ENCODE measurements around the gene ATRNL1. TPM values are rescaled to one million over a fixed set of nuclear protein-coding genes. Genes with fewer than 3 reads are reported as not detected.

Gene ATRNL1
- total RNA-seq, 1 experiment from 2014 or later: 1.3 TPM

- no peaks in the 10 kb centered on the region for H4K20me1 ChIP-seq (ENCODE audit: insufficient read depth)
- no peak overlapping the region for H2AFZ ChIP-seq (ENCODE audit: low read depth, low read length, poor library complexity, severe bottlenecking)
- no peak overlapping the region for H3K9ac ChIP-seq (ENCODE audit: low read length)
- H3K27ac ChIP-seq (ENCODE audit: low read depth, low read length): no peak overlapping the region
- intact Hi-C loops (cut with micrococcal nuclease): no loop called here
- no peak overlapping the region for H3K4me3 ChIP-seq (replicated peaks in 1 of 2; ENCODE audit: low read depth in 1 of 2, low read length in 2 of 2)
- H3K79me2 ChIP-seq (ENCODE audit: insufficient read depth, low read length): no peaks in the 10 kb centered on the region
- H3K4me2 ChIP-seq (ENCODE audit: low read length): no peak overlapping the region
- H3K27me3 ChIP-seq (ENCODE audit: insufficient read depth, low read length): peaks cover 24% of the 10 kb centered on the region
- H3K9me3 ChIP-seq (ENCODE audit: control insufficient read depth in 1 of 2, insufficient read depth in 1 of 2, low read depth in 1 of 2, low read length in 2 of 2): no peaks in the 10 kb centered on the region
- H3K4me1 ChIP-seq (ENCODE audit: control insufficient read depth in 1 of 2, insufficient read depth in 2 of 2, low read length in 2 of 2): no peaks in the 10 kb centered on the region
- TF ChIP-seq CBX3 (IDR thresholded peaks at IDR 0.05; ENCODE audit: low read depth) (no peak), POLR2A (IDR thresholded peaks at IDR 0.05; ENCODE audit: borderline replicate concordance, extremely low read depth, insufficient read depth, insufficient read length) (no peak)
- TF ChIP-seq, protein P1, sequence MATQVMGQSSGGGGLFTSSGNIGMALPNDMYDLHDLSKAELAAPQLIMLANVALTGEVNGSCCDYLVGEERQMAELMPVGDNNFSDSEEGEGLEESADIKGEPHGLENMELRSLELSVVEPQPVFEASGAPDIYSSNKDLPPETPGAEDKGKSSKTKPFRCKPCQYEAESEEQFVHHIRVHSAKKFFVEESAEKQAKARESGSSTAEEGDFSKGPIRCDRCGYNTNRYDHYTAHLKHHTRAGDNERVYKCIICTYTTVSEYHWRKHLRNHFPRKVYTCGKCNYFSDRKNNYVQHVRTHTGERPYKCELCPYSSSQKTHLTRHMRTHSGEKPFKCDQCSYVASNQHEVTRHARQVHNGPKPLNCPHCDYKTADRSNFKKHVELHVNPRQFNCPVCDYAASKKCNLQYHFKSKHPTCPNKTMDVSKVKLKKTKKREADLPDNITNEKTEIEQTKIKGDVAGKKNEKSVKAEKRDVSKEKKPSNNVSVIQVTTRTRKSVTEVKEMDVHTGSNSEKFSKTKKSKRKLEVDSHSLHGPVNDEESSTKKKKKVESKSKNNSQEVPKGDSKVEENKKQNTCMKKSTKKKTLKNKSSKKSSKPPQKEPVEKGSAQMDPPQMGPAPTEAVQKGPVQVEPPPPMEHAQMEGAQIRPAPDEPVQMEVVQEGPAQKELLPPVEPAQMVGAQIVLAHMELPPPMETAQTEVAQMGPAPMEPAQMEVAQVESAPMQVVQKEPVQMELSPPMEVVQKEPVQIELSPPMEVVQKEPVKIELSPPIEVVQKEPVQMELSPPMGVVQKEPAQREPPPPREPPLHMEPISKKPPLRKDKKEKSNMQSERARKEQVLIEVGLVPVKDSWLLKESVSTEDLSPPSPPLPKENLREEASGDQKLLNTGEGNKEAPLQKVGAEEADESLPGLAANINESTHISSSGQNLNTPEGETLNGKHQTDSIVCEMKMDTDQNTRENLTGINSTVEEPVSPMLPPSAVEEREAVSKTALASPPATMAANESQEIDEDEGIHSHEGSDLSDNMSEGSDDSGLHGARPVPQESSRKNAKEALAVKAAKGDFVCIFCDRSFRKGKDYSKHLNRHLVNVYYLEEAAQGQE (IDR thresholded peaks at IDR 0.05; ENCODE audit: low read depth): no peak
- CTCF ChIA-PET: no interaction called here
- no TSS peak for BruUV-seq (replicated peaks)
- no peaks in the 10 kb centered on the region for H3K36me3 ChIP-seq (ENCODE audit: control insufficient read depth in 1 of 2, insufficient read depth in 2 of 2, low read length in 2 of 2)
- POLR2A ChIA-PET: no interaction called here
- no peak for DNase-seq (ENCODE audit: low read depth, low spot score)
- no peaks in the 10 kb centered on the region for H3K9me2 ChIP-seq (ENCODE audit: insufficient read depth)
- ATAC-seq: no peak
- RAD21 ChIA-PET (ENCODE audit: low non-redundant PET in 1 of 2, low total read pairs in 2 of 2, uncharacterized antibody in 2 of 2, unreplicated experiment in 2 of 2): no interaction called here
Measured at GRCh38 chr10:115833119-115833518, 740.0 kb downstream of the ATRNL1 start.

DNA sequence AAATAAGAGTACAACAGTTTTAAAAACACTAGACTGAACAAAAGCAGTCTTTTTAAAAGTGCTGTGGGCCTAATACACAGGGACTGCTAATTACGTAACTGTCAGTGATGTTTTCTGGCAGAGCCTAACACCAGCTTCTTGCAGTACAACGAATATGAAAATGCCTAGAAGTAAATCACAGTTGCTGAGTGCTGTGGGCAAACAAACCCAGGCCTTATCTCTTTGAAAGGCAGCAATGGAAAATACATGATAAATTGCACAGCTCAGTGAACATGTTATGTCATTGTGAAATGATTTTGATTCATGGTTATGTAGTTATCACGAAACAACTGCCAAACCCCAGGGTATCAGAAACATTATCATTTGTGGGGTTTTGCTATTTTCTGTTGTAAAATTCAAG is 751.4 kb downstream of the ATRNL1 start:
- Histone ChIP-seq H3K27me3 (ENCODE audit: insufficient read depth, low read length) (peaks cover 28% of the 10 kb centered on the region; the same call in 1 of the 2 replicates), H4K20me1 (ENCODE audit: insufficient read depth) (no peaks in the 10 kb centered on the region), H3K9me2 (ENCODE audit: insufficient read depth) (no peaks in the 10 kb centered on the region), H3K9ac (ENCODE audit: low read length) (no peak overlapping the region), H3K27ac (ENCODE audit: low read depth, low read length) (no peak overlapping the region), H3K4me1 (ENCODE audit: control insufficient read depth in 1 of 2, insufficient read depth in 2 of 2, low read length in 2 of 2) (no peaks in the 10 kb centered on the region), H3K4me2 (ENCODE audit: low read length) (no peak overlapping the region), H2AFZ (ENCODE audit: low read depth, low read length, poor library complexity, severe bottlenecking) (no peak overlapping the region), H3K79me2 (ENCODE audit: insufficient read depth, low read length) (no peaks in the 10 kb centered on the region), H3K36me3 (ENCODE audit: control insufficient read depth in 1 of 2, insufficient read depth in 2 of 2, low read length in 2 of 2) (no peaks in the 10 kb centered on the region), H3K4me3 (replicated peaks in 1 of 2; ENCODE audit: low read depth in 1 of 2, low read length in 2 of 2) (no peak overlapping the region), H3K9me3 (ENCODE audit: control insufficient read depth in 1 of 2, insufficient read depth in 1 of 2, low read depth in 1 of 2, low read length in 2 of 2) (no peaks in the 10 kb centered on the region)
- RAD21 ChIA-PET (ENCODE audit: low non-redundant PET in 1 of 2, low total read pairs in 2 of 2, uncharacterized antibody in 2 of 2, unreplicated experiment in 2 of 2): no interaction called here
- CTCF ChIA-PET: no interaction called here
- BruUV-seq (replicated peaks): no TSS peak
- no peak for DNase-seq (ENCODE audit: low read depth, low spot score)
- ATAC-seq: no peak
- intact Hi-C loops (cut with micrococcal nuclease): no loop called here
- TF ChIP-seq JUND (IDR thresholded peaks at IDR 0.05): no peak
- TF ChIP-seq, protein P2, sequence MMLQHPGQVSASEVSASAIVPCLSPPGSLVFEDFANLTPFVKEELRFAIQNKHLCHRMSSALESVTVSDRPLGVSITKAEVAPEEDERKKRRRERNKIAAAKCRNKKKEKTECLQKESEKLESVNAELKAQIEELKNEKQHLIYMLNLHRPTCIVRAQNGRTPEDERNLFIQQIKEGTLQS (IDR thresholded peaks at IDR 0.05): no peak
- no peak for TF ChIP-seq ZBTB33 (IDR thresholded peaks at IDR 0.05; ENCODE audit: extremely low read depth, insufficient replicate concordance, low read length)
- no peak for TF ChIP-seq ZFX (IDR thresholded peaks at IDR 0.05)
- TF ChIP-seq, protein P1 (IDR thresholded peaks at IDR 0.05; ENCODE audit: low read depth): no peak
- no peak for TF ChIP-seq SRF (IDR thresholded peaks at IDR 0.05; ENCODE audit: low read depth)
- no peak for TF ChIP-seq CBX3 (IDR thresholded peaks at IDR 0.05; ENCODE audit: low read depth)
- POLR2A ChIA-PET: no interaction called here
